ENCODE results near the gene SUMO1. TPM values are rescaled to one million over a fixed set of nuclear protein-coding genes. Genes with fewer than 3 reads are reported as not detected.

The SUMO1 gene
- total RNA-seq, 2 donors from 2014 or later: 62.7 to 64.2 TPM

GRCh38 chr2:202204855-202205254 is 33.5 kb downstream of the SUMO1 start:
- no peak for DNase-seq (ENCODE audit: low spot score)
- intact Hi-C loops (cut with DNase I): no loop called here

- no peak for DNase-seq (ENCODE audit: low spot score)
Measured at GRCh38 chr2:202203348-202203747, 35.0 kb downstream of the SUMO1 start.

GRCh38 chr2:202201220-202202160 is 36.9 kb downstream of the SUMO1 start:
- intact Hi-C loops (cut with DNase I): no loop called here
- DNase-seq (ENCODE audit: low spot score): no peak

More at GRCh38 chr2:202203348-202203747, 35.0 kb downstream of the SUMO1 start:
- intact Hi-C loops (cut with DNase I): no loop called here

GRCh38 chr2:202196727-202197126 is 41.7 kb downstream of the SUMO1 start:
- intact Hi-C loops (cut with DNase I): no loop called here
- no peak for DNase-seq (ENCODE audit: low spot score)

- DNase-seq (ENCODE audit: low spot score): no peak
- intact Hi-C loops (cut with DNase I): no loop called here
Measured at GRCh38 chr2:202194418-202194817, 44.0 kb downstream of the SUMO1 start.

GRCh38 chr2:202193881-202194353 is 44.5 kb downstream of the SUMO1 start:
- intact Hi-C loops (cut with DNase I): no loop called here
- no peak for DNase-seq (ENCODE audit: low spot score)

- DNase-seq (ENCODE audit: low spot score): no peak
- intact Hi-C loops (cut with DNase I): no loop called here
Measured at GRCh38 chr2:202193305-202193704, 45.1 kb downstream of the SUMO1 start.

- intact Hi-C loops (cut with DNase I): no loop called here
- DNase-seq (ENCODE audit: low spot score): no peak
Measured at GRCh38 chr2:202187570-202187969, 50.8 kb downstream of the SUMO1 start.

GRCh38 chr2:202186641-202187202 is 51.7 kb downstream of the SUMO1 start:
- no peak for DNase-seq (ENCODE audit: low spot score)
- intact Hi-C loops (cut with DNase I): no loop called here

- DNase-seq (ENCODE audit: low spot score): no peak
- intact Hi-C loops (cut with DNase I): no loop called here
Measured at GRCh38 chr2:202185156-202185555, 53.2 kb downstream of the SUMO1 start.

GRCh38 chr2:202184557-202184956 is 53.8 kb downstream of the SUMO1 start:
- intact Hi-C loops (cut with DNase I): no loop called here
- no peak for DNase-seq (ENCODE audit: low spot score)

GRCh38 chr2:202178346-202178958 is 59.9 kb downstream of the SUMO1 start:
- intact Hi-C loops (cut with DNase I): loop anchor here (5.0 to 10.0 kb wide), 4 partner anchors 141 to 381 kb away; no protein-coding TSS in a partner anchor
- no peak for DNase-seq (ENCODE audit: low spot score)

GRCh38 chr2:202172439-202173211 is 65.8 kb downstream of the SUMO1 start:
- DNase-seq (ENCODE audit: low spot score): no peak
- intact Hi-C loops (cut with DNase I): loop anchor here in 1 of 2 donors (10.0 kb wide), 1 partner anchor 308 kb away; no protein-coding TSS in a partner anchor

- DNase-seq (ENCODE audit: low spot score): no peak
Measured at GRCh38 chr2:202171241-202171825, 67.1 kb downstream of the SUMO1 start.

GRCh38 chr2:202169832-202170424 is 68.5 kb downstream of the SUMO1 start:
- no peak for DNase-seq (ENCODE audit: low spot score)
- intact Hi-C loops (cut with DNase I): loop anchor here in 1 of 2 donors (10.0 kb wide), 2 partner anchors 305 to 375 kb away; no protein-coding TSS in a partner anchor

More at GRCh38 chr2:202171241-202171825, 67.1 kb downstream of the SUMO1 start:
- intact Hi-C loops (cut with DNase I): loop anchor here in 1 of 2 donors (10.0 kb wide), 1 partner anchor 307 kb away; no protein-coding TSS in a partner anchor

GRCh38 chr2:202169131-202169530 is 69.3 kb downstream of the SUMO1 start:
- DNase-seq (ENCODE audit: low spot score): no peak
- intact Hi-C loops (cut with DNase I): loop anchor here in 1 of 2 donors (10.0 kb wide), 1 partner anchor 374 kb away; no protein-coding TSS in a partner anchor

GRCh38 chr2:202165945-202166344 is 72.5 kb downstream of the SUMO1 start:
- no peak for DNase-seq (ENCODE audit: low spot score)
- intact Hi-C loops (cut with DNase I): loop anchor here in 1 of 2 donors (10.0 kb wide), 1 partner anchor 371 kb away; no protein-coding TSS in a partner anchor

GRCh38 chr2:202165208-202165607 is 73.2 kb downstream of the SUMO1 start:
- intact Hi-C loops (cut with DNase I): loop anchor here in 1 of 2 donors (10.0 kb wide), 1 partner anchor 370 kb away; no protein-coding TSS in a partner anchor

More at GRCh38 chr2:202165208-202165607, 73.2 kb downstream of the SUMO1 start:
- no peak for DNase-seq (ENCODE audit: low spot score)

All from posterior vena cava (tissue), 2 donors.